ENCODE measurements around the gene TP53TG5.

GRCh38 chr20:45390931-45391330, 12.8 kb upstream of the TP53TG5 start:
- TF ChIP-seq, protein P1, sequence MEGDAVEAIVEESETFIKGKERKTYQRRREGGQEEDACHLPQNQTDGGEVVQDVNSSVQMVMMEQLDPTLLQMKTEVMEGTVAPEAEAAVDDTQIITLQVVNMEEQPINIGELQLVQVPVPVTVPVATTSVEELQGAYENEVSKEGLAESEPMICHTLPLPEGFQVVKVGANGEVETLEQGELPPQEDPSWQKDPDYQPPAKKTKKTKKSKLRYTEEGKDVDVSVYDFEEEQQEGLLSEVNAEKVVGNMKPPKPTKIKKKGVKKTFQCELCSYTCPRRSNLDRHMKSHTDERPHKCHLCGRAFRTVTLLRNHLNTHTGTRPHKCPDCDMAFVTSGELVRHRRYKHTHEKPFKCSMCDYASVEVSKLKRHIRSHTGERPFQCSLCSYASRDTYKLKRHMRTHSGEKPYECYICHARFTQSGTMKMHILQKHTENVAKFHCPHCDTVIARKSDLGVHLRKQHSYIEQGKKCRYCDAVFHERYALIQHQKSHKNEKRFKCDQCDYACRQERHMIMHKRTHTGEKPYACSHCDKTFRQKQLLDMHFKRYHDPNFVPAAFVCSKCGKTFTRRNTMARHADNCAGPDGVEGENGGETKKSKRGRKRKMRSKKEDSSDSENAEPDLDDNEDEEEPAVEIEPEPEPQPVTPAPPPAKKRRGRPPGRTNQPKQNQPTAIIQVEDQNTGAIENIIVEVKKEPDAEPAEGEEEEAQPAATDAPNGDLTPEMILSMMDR (conservative IDR thresholded peaks at IDR 0.05 in 1 of 2, IDR thresholded peaks at IDR 0.05 in 1 of 2; ENCODE audit: low read depth in 1 of 2, low read length in 2 of 2) = no peak
- no peak for TF ChIP-seq EZH2 (IDR thresholded peaks at IDR 0.05; ENCODE audit: low read length, missing control alignments)

All from fibroblast of lung (primary cell).